Neural progenitor cell (in vitro differentiated cells): ENCODE data around the gene METAP2. TPM values are rescaled to one million over a fixed set of nuclear protein-coding genes. Genes with fewer than 3 reads are reported as not detected.

ENCODE experiments used
- DNase-seq: peaks from one replicate; pipeline ENCODE4 v3.0.0-alpha.2; 2016; ENCODE audit warnings: low spot score
- H2AFZ ChIP-seq: fragments of 200-600 bp; sonication (generic); replicated peaks from 2 replicates; pipeline ENCODE4 v1.6.1; 2016; ENCODE audit warnings: antibody characterized with exemption
- H3F3A ChIP-seq: fragments of 200-600 bp; sonication (generic); 2 replicates; pipeline ENCODE4 v1.6.1; 2016; ENCODE audit warnings: antibody characterized with exemption, low read depth
- H3K27ac ChIP-seq: fragments of 200-600 bp; sonication (generic); 2 replicates; pipeline ENCODE4 v1.5.1; 2016; ENCODE audit warnings: mild to moderate bottlenecking
- H3K27me3 ChIP-seq: fragments of 200-600 bp; sonication (generic); 2 replicates; pipeline ENCODE4 v1.6.1; 2016; ENCODE audit warnings: mild to moderate bottlenecking, moderate library complexity
- H3K36me3 ChIP-seq: fragments of 200-600 bp; sonication (generic); 2 replicates; pipeline ENCODE4 v1.5.1; 2016
- H3K4me1 ChIP-seq: fragments of 200-600 bp; sonication (generic); 2 replicates; pipeline ENCODE4 v1.6.1; 2016; ENCODE audit warnings: mixed run types
- H3K4me2 ChIP-seq: fragments of 200-600 bp; sonication (generic); 2 replicates; pipeline ENCODE4 v1.6.1; 2016
- H3K4me3 ChIP-seq: fragments of 200-600 bp; sonication (generic); 2 replicates; pipeline ENCODE4 v1.5.1; 2016
- H3K79me2 ChIP-seq: fragments of 200-600 bp; sonication (generic); 2 replicates; pipeline ENCODE4 v1.6.1; 2016; ENCODE audit warnings: low read depth
- H3K9ac ChIP-seq: fragments of 200-600 bp; sonication (generic); 2 replicates; pipeline ENCODE4 v1.6.1; 2016
- H3K9me3 ChIP-seq: fragments of 200-600 bp; sonication (generic); 2 replicates; pipeline ENCODE4 v1.5.1; 2016; ENCODE audit warnings: low read depth
- H4K20me1 ChIP-seq: fragments of 200-600 bp; sonication (generic); 2 replicates; pipeline ENCODE4 v1.6.1; 2016; ENCODE audit warnings: low read depth
- H3K27ac Mint-ChIP-seq: 3 replicates; pipeline ENCODE4 v1.8.0; 2021; ENCODE audit warnings: mixed read lengths
- H3K27me3 Mint-ChIP-seq: 2 replicates; pipeline ENCODE4 v1.8.0; 2022; ENCODE audit warnings: low read depth, mild to moderate bottlenecking, inconsistent platforms, moderate library complexity, mixed read lengths; ENCODE audit not compliant: insufficient read depth
- H3K36me3 Mint-ChIP-seq: 3 replicates; pipeline ENCODE4 v1.8.0; 2021; ENCODE audit warnings: mixed read lengths
- H3K4me1 Mint-ChIP-seq: 3 replicates; pipeline ENCODE4 v1.8.0; 2021; ENCODE audit warnings: mixed read lengths
- H3K4me3 Mint-ChIP-seq: 3 replicates; pipeline ENCODE4 v1.8.0; 2021; ENCODE audit warnings: mild to moderate bottlenecking, moderate library complexity, mixed read lengths
- H3K9me3 Mint-ChIP-seq: 3 replicates; pipeline ENCODE4 v1.8.0; 2020; ENCODE audit warnings: mixed read lengths
- CTCF ChIP-seq: fragments of 200-600 bp; sonication (generic); IDR thresholded peaks from 2 replicates; pipeline ENCODE4 v1.5.1; 2017; ENCODE audit warnings: antibody characterized with exemption, mild to moderate bottlenecking
- EZH2 ChIP-seq: fragments of 200-600 bp; sonication (generic); IDR thresholded peaks from 2 replicates; pipeline ENCODE4 v1.6.1; 2017; ENCODE audit warnings: antibody characterized with exemption, mild to moderate bottlenecking, moderate library complexity
- EZH2phosphoT487 ChIP-seq: fragments of 200-600 bp; sonication (generic); IDR thresholded peaks from 2 replicates; pipeline ENCODE4 v1.6.1; 2017; ENCODE audit warnings: antibody characterized with exemption
- small RNA-seq: library from RNA; depleted of rRNA; stranded (forward); fragments of <200 nt; gene quantifications from one replicate; pipeline ENCODE3, GENCODE V24; 2015
- total RNA-seq: library from RNA; depleted of rRNA; stranded (reverse); fragments of >200 nt; gene quantifications from 2 replicates; pipeline ENCODE4 v1.2.3, GENCODE V29; 2015; ENCODE audit warnings: low replicate concordance

The METAP2 gene
- total RNA-seq, 1 donor from 2014 or later: 231 TPM

GRCh38 chr12:95553197-95553943 is 79.4 kb downstream of the METAP2 start:
- no peak overlapping the region for H3K4me3 ChIP-seq
- no peak overlapping the region for H3K9ac ChIP-seq
- Mint-ChIP-seq H3K36me3 (peaks cover 6% of the 10 kb centered on the region), H3K4me1 (peaks cover 23% of the 10 kb centered on the region), H3K27me3 (peaks cover 5% of the 10 kb centered on the region), H3K9me3 (peaks cover 7% of the 10 kb centered on the region), H3K4me3 (peak overlapping the region; percentile 10), H3K27ac (no peak overlapping the region)
- H3K27ac ChIP-seq: no peak overlapping the region
- no peak overlapping the region for H2AFZ ChIP-seq
- H3F3A ChIP-seq: peaks cover 40% of the 10 kb centered on the region
- no peaks in the 10 kb centered on the region for H3K27me3 ChIP-seq
- no peak for DNase-seq
- no peaks in the 10 kb centered on the region for H3K36me3 ChIP-seq
- TF ChIP-seq EZH2 (no peak), EZH2phosphoT487 (no peak), CTCF (no peak)
- H3K4me1 ChIP-seq: peaks cover 24% of the 10 kb centered on the region
- H3K9me3 ChIP-seq: peaks cover 4% of the 10 kb centered on the region
- peaks cover 17% of the 10 kb centered on the region for H3K79me2 ChIP-seq
- H3K4me2 ChIP-seq: no peak overlapping the region
- no peaks in the 10 kb centered on the region for H4K20me1 ChIP-seq

DNA sequence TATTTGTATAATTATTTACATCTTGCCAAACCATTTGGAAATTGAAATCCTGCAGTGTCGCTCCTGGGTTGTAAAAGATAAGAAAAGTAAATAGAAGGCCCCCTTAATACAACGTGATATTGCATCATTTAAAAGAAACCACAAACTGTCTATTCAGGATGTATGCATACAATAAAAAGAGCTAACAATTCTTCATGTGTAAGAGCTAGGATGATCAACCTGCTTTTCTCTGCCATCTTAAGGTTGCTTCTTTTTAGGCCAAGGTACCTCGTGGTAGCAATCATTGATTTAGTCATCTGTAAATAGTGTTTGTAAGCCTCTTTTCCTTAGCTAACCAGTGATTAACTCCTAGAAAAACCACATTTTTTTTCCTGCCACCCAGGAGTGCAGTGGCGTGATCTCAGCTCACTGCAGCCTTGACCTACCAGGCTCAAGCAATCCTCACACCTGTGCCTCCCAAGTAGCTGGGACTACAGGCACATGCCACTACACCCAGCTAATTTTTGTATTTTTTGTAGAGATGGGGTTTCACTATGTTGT is 80.7 kb downstream of the METAP2 start:
- Mint-ChIP-seq H3K27me3 (peaks cover 2% of the 10 kb centered on the region), H3K4me3 (no peak overlapping the region), H3K36me3 (peaks cover 1% of the 10 kb centered on the region), H3K9me3 (peaks cover 2% of the 10 kb centered on the region), H3K27ac (no peak overlapping the region), H3K4me1 (peaks cover 20% of the 10 kb centered on the region)
- no peak overlapping the region for H2AFZ ChIP-seq
- peaks cover 24% of the 10 kb centered on the region for H3K4me1 ChIP-seq
- no peak for DNase-seq
- H4K20me1 ChIP-seq: no peaks in the 10 kb centered on the region
- no peak overlapping the region for H3K4me3 ChIP-seq
- H3K27me3 ChIP-seq: no peaks in the 10 kb centered on the region
- H3K9me3 ChIP-seq: peaks cover under 1% of the 10 kb centered on the region
- no peak overlapping the region for H3K9ac ChIP-seq
- H3F3A ChIP-seq: peaks cover 28% of the 10 kb centered on the region
- no peak overlapping the region for H3K27ac ChIP-seq
- no peak overlapping the region for H3K4me2 ChIP-seq
- peaks cover 9% of the 10 kb centered on the region for H3K79me2 ChIP-seq
- H3K36me3 ChIP-seq: no peaks in the 10 kb centered on the region
- no peak for TF ChIP-seq EZH2
- no peak for TF ChIP-seq CTCF

DNA sequence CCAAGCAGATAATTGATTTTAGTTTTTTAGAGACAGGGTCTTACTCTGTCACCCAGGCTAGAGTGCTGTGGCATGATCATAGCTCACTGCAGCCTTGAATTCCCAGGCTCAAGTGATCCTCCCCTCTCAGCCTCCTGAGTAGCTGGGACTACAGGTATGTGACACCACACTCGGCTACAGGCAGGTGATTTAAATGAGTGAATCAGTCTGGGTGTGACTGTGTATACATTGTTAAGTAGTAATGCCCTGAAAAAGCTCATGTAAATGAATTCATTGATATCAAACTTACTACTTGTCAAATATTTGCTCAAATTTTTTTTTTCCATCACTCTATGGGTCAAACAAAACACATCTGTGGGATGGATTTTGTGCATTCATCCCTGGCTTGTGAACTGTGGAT is 83.7 kb downstream of the METAP2 start:
- Histone ChIP-seq H3K9me3 (no peaks in the 10 kb centered on the region), H3K27ac (no peak overlapping the region), H3K36me3 (no peaks in the 10 kb centered on the region), H3K4me1 (no peaks in the 10 kb centered on the region), H3F3A (no peaks in the 10 kb centered on the region), H3K4me3 (no peak overlapping the region), H3K79me2 (no peaks in the 10 kb centered on the region), H3K4me2 (no peak overlapping the region), H2AFZ (no peak overlapping the region), H4K20me1 (no peaks in the 10 kb centered on the region), H3K9ac (no peak overlapping the region), H3K27me3 (no peaks in the 10 kb centered on the region)
- TF ChIP-seq EZH2phosphoT487: no peak
- no peak for TF ChIP-seq CTCF
- TF ChIP-seq EZH2: no peak
- H3K4me1 Mint-ChIP-seq: no peaks in the 10 kb centered on the region
- H3K27me3 Mint-ChIP-seq: peaks cover 2% of the 10 kb centered on the region
- no peak overlapping the region for H3K4me3 Mint-ChIP-seq
- no peak for DNase-seq
- H3K36me3 Mint-ChIP-seq: no peaks in the 10 kb centered on the region
- H3K27ac Mint-ChIP-seq: no peak overlapping the region
- H3K9me3 Mint-ChIP-seq: no peaks in the 10 kb centered on the region

Small RNA genes lying within 50 kb of the gene (small RNA-seq; reads per million reads assigned to genes)
- not detected for gene RNU6-735P

Other genes starting within 250 kb of the METAP2 start
- 67.1 and 79.4 TPM in 2 replicates for gene USP44, start 77.3 kb downstream of the METAP2 start, total RNA-seq